Liver (tissue), 9 donors: ENCODE measurements around the gene BSN. TPM values are rescaled to one million over a fixed set of nuclear protein-coding genes. Genes with fewer than 3 reads are reported as not detected.
"Not testable (repeated sequence)": the region's sequence is repeated elsewhere in the genome, so short reads cannot be mapped to it uniquely, and the experiment has no call there.

Experiments used
- DNase-seq: peaks from one replicate; pipeline ENCODE4 v3.0.0-alpha.2; 2017; ENCODE audit warnings: low spot score
- H3K27ac ChIP-seq, 2 donors: one replicate each; pipeline ENCODE4 v1.7.0; 2013; ENCODE audit warnings: inconsistent platforms in 2 of 2, low read length in 2 of 2, control low read depth in 1 of 2, low read depth in 1 of 2, mild to moderate bottlenecking in 1 of 2
- H3K27me3 ChIP-seq, 4 donors: one replicate each; pipeline versions ENCODE4 v1.6.1 to v1.7.0; 2013; ENCODE audit warnings: low read length in 3 of 4, inconsistent platforms in 1 of 4, mild to moderate bottlenecking in 1 of 4, moderate library complexity in 1 of 4; ENCODE audit not compliant: control insufficient read depth in 4 of 4, insufficient read depth in 4 of 4
- H3K36me3 ChIP-seq, 4 donors: one replicate each; pipeline versions ENCODE4 v1.6.1 to v1.7.0; 2013; ENCODE audit warnings: low read length in 3 of 4, mild to moderate bottlenecking in 3 of 4, low read depth in 1 of 4, moderate library complexity in 1 of 4; ENCODE audit not compliant: control insufficient read depth in 4 of 4, insufficient read depth in 3 of 4
- H3K4me1 ChIP-seq, 4 donors: one replicate each; pipeline versions ENCODE4 v1.6.1 to v1.7.0; 2013; ENCODE audit warnings: low read length in 3 of 4, mild to moderate bottlenecking in 3 of 4, moderate library complexity in 1 of 4; ENCODE audit not compliant: control insufficient read depth in 4 of 4, insufficient read depth in 4 of 4
- H3K4me3 ChIP-seq, 3 donors: one replicate each; pipeline versions ENCODE4 v1.6.1 to v1.7.0; 2013; ENCODE audit warnings: low read length in 3 of 3, control low read depth in 1 of 3, low read depth in 1 of 3, mild to moderate bottlenecking in 1 of 3
- H3K9ac ChIP-seq, 2 donors: one replicate each; pipeline ENCODE4 v1.7.0; 2013; ENCODE audit warnings: low read length in 2 of 2, mild to moderate bottlenecking in 2 of 2, moderate library complexity in 2 of 2, control low read depth in 1 of 2, low read depth in 1 of 2
- H3K9me3 ChIP-seq, 4 donors: one replicate each; pipeline versions ENCODE4 v1.6.1 to v1.7.0; 2013; ENCODE audit warnings: low read length in 3 of 4; ENCODE audit not compliant: control insufficient read depth in 4 of 4
- WGBS: extraction: QIAGEN DNeasy Blood & Tissue Kit; methylation state at CpG from one replicate; pipeline ENCODE4 v1.1.7; 2013; 5-methylcytosine and 5-hydroxymethylcytosine counted together
- polyA plus RNA-seq, 2 donors: library from polyadenylated mRNA; stranded (reverse) in 1 of 2; unstranded in 1 of 2; fragments of 200-250 nt in 1 of 2; fragments of >200 nt in 1 of 2; fragmentation: Nextera tagmentation in 1 of 2; extraction: Ambion mirVana in 1 of 2; gene quantifications; one replicate each; pipeline versions ENCODE4 v1.2.1 to v1.2.3, GENCODE V29; 2013 to 2015
- total RNA-seq, 2 donors: library from RNA; depleted of rRNA; stranded (reverse); fragments of >200 nt; gene quantifications; one replicate each; pipeline ENCODE4 v1.2.3, GENCODE V29; 2014
- TF ChIP-seq, protein P1 (sequence below): IDR thresholded peaks from 2 replicates; pipeline ENCODE4 v1.6.1; 2016; ENCODE audit warnings: antibody characterized with exemption, mild to moderate bottlenecking
- donor health status: healthy.
- donor health status: healthy.
- donor health status: healthy.
- donor health status: healthy.
- donor health status: healthy.

Gene BSN
- total and polyA plus RNA-seq, 4 donors: 0.32 to 0.67 (median 0.40) TPM

DNA sequence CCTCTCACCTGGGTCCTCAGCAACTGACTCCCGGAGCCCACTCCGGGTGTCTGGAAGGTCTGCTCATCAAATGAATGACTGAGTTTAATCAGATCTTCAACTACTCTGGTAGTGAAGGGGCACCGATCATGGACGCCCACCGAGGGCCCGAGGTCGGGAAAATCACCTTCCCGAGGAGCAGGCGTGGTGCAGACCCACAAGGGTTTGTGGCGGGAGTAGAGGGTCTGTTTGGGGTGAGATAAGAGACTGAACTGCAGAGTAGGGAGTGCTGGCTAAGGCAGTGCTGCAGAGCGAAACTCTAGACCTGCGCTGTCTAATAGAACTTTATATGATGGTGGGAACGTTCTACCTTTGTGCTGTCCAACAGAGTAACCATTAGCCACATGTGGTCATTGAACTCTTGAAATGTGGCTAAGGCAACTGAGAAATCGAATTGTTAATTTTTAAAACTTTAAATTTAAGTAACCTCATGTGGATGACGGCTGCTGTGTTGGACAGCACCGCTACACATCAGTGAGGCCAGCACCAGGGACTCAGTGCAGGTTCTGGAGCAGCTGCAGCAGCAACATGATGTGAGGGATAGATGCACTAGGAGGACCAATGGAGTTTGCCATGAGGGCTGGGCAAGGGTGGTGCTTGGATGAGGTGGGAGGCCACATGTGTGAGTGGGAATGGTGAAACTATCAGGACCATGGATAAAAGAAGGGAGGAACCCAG, 135.8 kb downstream of the BSN start:
- not testable (repeated sequence) for H3K9me3 ChIP-seq
- Histone ChIP-seq H3K4me1 (peaks cover 8 to 39% (median 28%) of the 10 kb centered on the region in 4 donors), H3K27ac (peak overlapping the region; percentile 88 to 97)

DNA sequence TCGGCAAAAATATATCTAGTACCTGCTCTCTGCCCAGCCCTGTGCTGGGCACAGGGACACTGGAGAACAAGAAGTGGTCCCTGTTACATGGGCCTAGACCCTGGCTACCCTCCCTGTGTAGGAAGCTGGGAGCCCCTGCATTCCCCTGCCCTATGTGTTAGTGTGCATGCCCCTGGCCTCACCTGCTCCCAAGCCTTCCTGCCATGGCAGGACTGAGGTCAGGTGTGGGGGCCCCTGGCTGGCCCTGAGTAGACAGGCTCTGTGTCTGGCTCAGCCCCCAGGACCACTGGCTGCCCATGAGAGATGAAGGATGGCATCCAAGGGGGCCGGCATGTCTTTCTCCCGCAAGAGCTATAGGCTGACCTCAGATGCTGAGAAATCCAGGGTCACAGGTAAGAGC, 136.6 kb downstream of the BSN start:
- not testable (repeated sequence) for H3K9me3 ChIP-seq, DNase-seq, H3K36me3 ChIP-seq, H3K27ac ChIP-seq, H3K9ac ChIP-seq, H3K27me3 ChIP-seq
- peak overlapping the region in 1 of 3 donors; percentile 13 for H3K4me3 ChIP-seq
- H3K4me1 ChIP-seq: peaks cover 8 to 39% (median 28%) of the 10 kb centered on the region in 4 donors
- 93% methylated on average over 3 of the region's 3 CpGs for WGBS

More for the DNA sequence above, 135.8 kb downstream of the BSN start:
- Histone ChIP-seq H3K9ac (peak overlapping the region; percentile 68 to 99), H3K4me3 (peak overlapping the region; percentile 86 to 92 (median 92))
- H3K27me3 ChIP-seq, DNase-seq, H3K36me3 ChIP-seq: not testable (repeated sequence)
- WGBS: 6% methylated on average over 16 of the region's 16 CpGs
- TF ChIP-seq, protein P1, sequence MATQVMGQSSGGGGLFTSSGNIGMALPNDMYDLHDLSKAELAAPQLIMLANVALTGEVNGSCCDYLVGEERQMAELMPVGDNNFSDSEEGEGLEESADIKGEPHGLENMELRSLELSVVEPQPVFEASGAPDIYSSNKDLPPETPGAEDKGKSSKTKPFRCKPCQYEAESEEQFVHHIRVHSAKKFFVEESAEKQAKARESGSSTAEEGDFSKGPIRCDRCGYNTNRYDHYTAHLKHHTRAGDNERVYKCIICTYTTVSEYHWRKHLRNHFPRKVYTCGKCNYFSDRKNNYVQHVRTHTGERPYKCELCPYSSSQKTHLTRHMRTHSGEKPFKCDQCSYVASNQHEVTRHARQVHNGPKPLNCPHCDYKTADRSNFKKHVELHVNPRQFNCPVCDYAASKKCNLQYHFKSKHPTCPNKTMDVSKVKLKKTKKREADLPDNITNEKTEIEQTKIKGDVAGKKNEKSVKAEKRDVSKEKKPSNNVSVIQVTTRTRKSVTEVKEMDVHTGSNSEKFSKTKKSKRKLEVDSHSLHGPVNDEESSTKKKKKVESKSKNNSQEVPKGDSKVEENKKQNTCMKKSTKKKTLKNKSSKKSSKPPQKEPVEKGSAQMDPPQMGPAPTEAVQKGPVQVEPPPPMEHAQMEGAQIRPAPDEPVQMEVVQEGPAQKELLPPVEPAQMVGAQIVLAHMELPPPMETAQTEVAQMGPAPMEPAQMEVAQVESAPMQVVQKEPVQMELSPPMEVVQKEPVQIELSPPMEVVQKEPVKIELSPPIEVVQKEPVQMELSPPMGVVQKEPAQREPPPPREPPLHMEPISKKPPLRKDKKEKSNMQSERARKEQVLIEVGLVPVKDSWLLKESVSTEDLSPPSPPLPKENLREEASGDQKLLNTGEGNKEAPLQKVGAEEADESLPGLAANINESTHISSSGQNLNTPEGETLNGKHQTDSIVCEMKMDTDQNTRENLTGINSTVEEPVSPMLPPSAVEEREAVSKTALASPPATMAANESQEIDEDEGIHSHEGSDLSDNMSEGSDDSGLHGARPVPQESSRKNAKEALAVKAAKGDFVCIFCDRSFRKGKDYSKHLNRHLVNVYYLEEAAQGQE: peak; percentile 53

GRCh38 chr3:49691481-49691880, 137.2 kb downstream of the BSN start:
- not testable (repeated sequence) for H3K36me3 ChIP-seq

DNA sequence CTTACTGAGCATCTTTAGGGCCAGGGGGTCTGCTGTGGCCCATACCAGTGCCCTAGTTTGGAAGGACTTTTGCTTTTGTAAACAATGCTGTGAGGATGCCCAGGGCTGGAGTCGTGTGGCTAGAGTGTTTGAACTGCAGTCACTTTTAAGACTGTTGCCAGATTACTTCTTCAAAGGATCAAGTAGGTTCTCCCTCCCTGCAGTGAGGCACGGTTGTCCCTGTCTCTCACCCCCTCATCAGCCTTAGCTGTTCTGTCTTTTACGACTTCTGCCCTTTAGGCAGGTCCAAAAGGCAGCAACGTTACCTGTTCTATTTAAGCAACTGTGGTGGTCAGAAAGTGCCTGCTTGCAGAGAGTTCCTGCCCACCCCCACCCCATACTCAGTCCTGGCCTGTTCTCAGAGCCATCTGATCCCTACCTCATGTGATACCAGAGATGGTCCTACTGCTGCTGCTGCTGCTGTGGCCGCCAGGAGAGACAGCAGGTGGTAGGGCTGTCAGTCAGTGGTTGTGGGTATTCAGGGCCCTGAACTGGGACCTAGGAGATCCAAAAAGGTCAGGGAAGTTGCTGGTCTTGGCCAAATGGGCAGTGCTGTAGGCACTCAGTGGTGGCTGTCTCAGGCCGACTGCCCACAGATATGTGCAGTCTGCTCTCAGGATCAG, 140.3 kb downstream of the BSN start:
- H3K9me3 ChIP-seq, H3K9ac ChIP-seq, H3K4me3 ChIP-seq, H3K27ac ChIP-seq, DNase-seq, H3K27me3 ChIP-seq: not testable (repeated sequence)
- Histone ChIP-seq H3K4me1 (peaks cover 5 to 27% (median 21%) of the 10 kb centered on the region in 4 donors), H3K36me3 (peaks cover 11 to 22% (median 16%) of the 10 kb centered on the region in 4 donors)
- 67% methylated on average over 6 of the region's 6 CpGs for WGBS

More at GRCh38 chr3:49691481-49691880, 137.2 kb downstream of the BSN start:
- H3K9me3 ChIP-seq, H3K27ac ChIP-seq, H3K4me3 ChIP-seq, H3K27me3 ChIP-seq, DNase-seq, H3K9ac ChIP-seq: not testable (repeated sequence)
- 76% methylated on average over 3 of the region's 3 CpGs for WGBS
- H3K4me1 ChIP-seq: peaks cover 6 to 39% (median 28%) of the 10 kb centered on the region in 4 donors

DNA sequence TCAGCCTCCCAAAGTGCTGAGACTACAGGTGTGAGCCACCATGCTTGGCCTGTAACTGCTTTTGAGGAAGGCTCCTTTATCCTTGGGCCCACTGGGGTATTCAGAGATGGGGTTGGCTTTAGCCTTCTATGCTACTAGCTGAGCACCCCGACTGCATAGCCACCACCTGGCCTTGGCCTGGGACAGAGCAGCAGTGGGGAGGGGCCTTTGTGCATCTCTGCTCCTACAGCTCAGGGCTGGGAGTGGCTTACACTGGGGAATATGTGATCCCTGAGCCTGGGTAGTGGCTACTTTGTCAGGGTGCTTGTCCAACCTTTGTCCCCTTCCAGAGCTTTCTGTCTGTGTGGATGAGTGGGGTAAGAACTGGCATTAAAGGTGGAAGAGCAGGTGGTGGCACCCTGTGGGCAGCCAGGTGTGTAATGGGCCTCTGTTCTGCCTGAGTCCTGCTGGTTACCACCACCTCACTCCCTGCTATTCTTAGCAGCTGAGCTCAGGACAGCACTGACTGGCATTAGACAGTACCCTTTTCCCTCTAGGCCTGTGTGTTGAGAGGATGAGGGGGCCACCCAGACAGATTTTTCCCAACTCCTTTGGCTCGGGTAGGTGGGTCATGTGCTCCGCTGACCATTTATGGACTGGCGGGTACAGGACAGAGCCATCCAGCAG, 141.2 kb downstream of the BSN start:
- not testable (repeated sequence) for H3K27me3 ChIP-seq, DNase-seq, H3K9ac ChIP-seq, H3K9me3 ChIP-seq, H3K4me3 ChIP-seq, H3K27ac ChIP-seq
- Histone ChIP-seq H3K4me1 (peaks cover 5 to 18% (median 13%) of the 10 kb centered on the region in 4 donors), H3K36me3 (peaks cover 17 to 31% (median 21%) of the 10 kb centered on the region in 4 donors)
- 87% methylated on average over 4 of the region's 4 CpGs for WGBS
